NCI-H2227 (cell line): ENCODE data around the gene FLNA.
"Not testable (repeated sequence)": the region's sequence is repeated elsewhere in the genome, so short reads cannot be mapped to it uniquely, and the experiment has no call there.

Source experiments
- DNase-seq: peaks from one replicate; lab custom pipeline; 2025; ENCODE audit not compliant: unreplicated experiment; lab: John Stamatoyannopoulos, UW

The FLNA gene

DNA sequence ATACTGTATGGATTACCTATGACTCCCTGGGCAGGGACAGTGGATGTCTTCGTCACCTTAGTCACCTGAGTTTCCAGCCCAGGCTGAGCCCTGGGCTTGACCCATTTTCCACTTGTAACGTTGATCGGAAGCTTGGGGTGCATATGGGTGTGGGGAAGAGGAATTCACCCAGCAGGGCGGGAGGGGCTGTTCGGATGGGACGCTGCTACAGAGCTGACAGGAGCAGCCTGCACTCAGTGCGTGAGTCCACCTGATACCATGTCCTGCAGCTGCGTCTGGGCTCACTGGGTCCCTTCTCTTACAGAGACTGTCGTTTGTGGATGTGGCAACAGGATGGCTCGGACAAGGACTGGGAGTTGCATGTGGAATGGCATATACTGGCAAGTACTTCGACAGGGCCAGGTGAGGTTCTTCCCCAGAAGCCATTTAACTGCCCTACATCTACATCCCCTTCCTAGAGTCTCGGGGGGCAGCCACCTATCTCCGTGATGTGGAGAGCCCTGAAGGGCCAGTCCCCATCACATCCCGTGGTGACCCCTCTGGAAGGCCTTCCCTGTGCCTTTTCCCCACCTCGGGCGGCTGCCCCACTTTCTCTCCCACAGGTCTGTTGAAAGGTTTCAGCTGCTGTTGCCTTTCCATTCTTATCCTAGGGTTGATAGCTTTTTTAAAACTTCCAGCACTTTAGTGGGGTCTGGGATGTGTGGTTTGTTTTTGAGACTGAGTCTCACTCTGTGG lies 65.2 kb downstream of the FLNA start:
- DNase-seq, result no peak

- peak; percentile 57 for DNase-seq
Observed at GRCh38 chrX:154308108-154308946, 66.1 kb downstream of the FLNA start.

- DNase-seq, result no peak
Observed at GRCh38 chrX:154307202-154307601, 67.2 kb downstream of the FLNA start.

DNA sequence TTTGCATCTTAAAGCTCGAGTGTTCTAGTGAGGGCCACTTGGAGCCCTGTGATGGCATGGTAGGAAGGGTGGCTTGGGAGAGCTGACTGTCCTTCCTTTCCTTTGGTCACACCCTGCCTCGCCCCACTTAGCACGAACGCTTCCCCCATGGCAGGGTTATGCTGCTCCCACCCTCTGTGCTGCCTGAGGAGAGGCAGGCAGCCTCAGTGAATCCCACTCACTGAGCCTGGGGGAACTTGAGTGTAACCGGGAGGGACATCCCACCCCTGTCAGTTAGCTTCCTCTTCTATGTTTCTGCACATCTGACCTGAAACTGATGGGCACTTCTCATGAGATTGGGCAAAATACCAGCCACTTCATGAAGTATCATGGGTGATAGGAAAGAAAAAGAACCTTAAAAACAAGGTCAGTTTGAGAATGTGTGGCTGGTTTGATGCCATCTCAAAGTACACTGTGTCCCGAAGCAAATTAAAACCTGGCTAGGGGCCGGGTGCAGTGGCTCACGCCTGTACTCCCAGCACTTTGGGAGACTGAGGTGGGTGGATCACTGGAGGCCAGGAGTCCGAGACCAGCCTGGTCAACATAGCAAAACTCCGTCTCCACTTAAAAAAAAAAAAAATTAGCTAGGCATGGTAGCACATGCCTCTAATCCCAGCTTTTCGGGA lies 68.8 kb downstream of the FLNA start:
- DNase-seq, result no peak

DNA sequence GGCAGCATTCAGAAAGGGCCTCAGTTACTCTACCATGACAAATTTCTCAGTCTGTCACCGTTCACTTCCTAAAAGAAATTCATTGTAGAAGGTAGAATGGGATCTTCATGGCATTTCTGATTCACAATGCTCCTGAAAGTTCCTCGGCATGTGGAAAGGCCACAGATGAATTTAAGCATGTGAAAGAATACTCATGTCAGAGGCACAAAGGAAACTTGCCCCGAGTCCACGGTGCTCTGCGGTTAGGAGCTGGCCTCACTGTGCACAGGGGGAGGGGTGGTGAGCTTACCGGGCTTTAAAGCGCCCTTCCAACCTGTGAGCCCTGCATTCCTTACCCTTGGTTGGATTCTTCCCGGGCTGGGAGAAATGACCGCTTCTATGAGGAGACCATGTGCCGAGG lies 69.6 kb downstream of the FLNA start:
- DNase-seq, result no peak

DNA sequence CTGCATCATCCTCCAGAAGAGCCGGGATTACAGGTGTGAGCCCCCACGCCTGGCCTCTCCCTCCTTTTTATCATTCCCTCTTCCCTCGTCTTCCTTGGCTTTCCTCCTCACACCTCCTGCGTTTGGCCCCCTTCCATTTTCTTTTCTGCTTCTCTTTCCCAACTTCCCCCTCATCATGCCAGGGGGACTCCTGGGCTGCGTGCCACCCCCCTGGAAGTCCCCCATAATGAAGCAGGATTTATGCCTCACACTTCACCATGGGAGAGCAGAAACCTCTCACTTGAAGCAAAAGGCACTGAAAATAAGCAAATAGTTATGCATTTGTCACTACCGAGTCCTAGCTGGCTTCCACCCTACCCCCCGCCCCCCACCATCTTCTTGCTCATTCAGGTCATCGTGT lies 71.0 kb downstream of the FLNA start:
- DNase-seq, result no peak

DNA sequence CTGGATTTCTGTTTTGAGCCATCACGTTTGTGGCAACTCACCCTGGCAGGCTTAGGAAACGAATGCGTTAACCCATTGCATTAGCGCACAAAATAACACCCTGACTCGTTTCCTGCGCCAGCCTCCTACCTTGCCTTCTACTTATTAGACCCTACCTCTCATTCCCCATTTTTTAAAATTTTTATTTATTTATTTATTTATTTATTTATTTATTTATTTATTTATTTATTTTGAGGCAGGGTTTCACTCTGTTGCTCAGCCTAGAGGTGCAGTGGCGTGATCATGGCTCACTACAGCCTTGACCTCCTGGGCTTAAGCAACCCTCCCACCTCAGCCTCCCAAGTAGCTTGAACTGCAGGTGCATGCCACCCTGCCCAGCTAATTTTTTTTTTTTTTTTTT lies 71.4 kb downstream of the FLNA start:
- DNase-seq, result not testable (repeated sequence)

DNA sequence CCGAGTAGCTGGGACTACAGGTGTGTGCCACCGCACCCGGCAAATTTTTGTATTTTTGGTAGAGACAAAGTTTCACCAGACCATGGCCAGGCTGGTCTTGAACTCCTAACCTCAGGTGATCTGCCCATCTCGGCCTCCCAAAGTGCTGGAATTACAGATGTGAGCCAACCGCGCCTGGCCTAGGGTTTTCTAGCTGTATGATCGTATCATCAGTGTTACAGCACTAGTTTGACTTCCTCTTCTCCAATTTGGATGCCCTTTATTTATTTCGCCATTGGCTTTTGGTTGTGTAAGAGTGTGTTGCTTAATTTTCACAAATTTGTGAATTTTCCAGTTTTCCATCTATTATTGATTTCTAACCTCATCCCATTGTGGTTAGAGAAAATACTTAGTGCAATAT lies 73.6 kb downstream of the FLNA start:
- no peak for DNase-seq
